Lower leg skin (tissue), 3 donors: Measurements from ENCODE around the gene SOX6.
"Not testable (repeated sequence)": the region's sequence is repeated elsewhere in the genome, so short reads cannot be mapped to it uniquely, and the experiment has no call there.

Experiments
- CTCF ChIP-seq, 3 donors: fragments of 450-650 bp; IDR thresholded peaks; one replicate each; pipeline ENCODE4 v1.5.1; 2016; ENCODE audit warnings: antibody characterized with exemption in 3 of 3, mild to moderate bottlenecking in 3 of 3, moderate library complexity in 2 of 3
- POLR2A ChIP-seq, 2 donors: fragments of 450-650 bp; IDR thresholded peaks; one replicate each; pipeline ENCODE4 v1.6.1; 2016 to 2017; ENCODE audit warnings: antibody characterized with exemption in 2 of 2, mild to moderate bottlenecking in 1 of 2, moderate library complexity in 1 of 2

GRCh38 chr11:16029151-16029550 is 327.2 kb downstream of the SOX6 start:
- TF ChIP-seq CTCF, POLR2A (IDR thresholded peaks at IDR 0.05): not testable (repeated sequence)
